Hepatocyte (in vitro differentiated cells): ENCODE measurements around the gene TCN2. TPM values are rescaled to one million over a fixed set of nuclear protein-coding genes. Genes with fewer than 3 reads are reported as not detected.

Source experiments
- DNase-seq: peaks from one replicate; pipeline ENCODE4 v3.0.0-alpha.2; 2016; ENCODE audit warnings: low spot score
- H2AFZ ChIP-seq: fragments of 200-600 bp; sonication (generic); 2 replicates; pipeline ENCODE4 v1.6.0; 2016; ENCODE audit warnings: antibody characterized with exemption, mild to moderate bottlenecking
- H3K27ac ChIP-seq: fragments of 200-600 bp; sonication (generic); 2 replicates; pipeline ENCODE4 v1.5.1; 2016; ENCODE audit warnings: mild to moderate bottlenecking
- H3K27me3 ChIP-seq: fragments of 200-600 bp; sonication (generic); 2 replicates; pipeline ENCODE4 v1.6.1; 2016
- H3K36me3 ChIP-seq: fragments of 200-600 bp; sonication (generic); replicated peaks from 2 replicates; pipeline ENCODE4 v1.5.1; 2016; ENCODE audit warnings: low read depth; ENCODE audit not compliant: insufficient read depth
- H3K4me1 ChIP-seq: fragments of 200-600 bp; sonication (generic); 2 replicates; pipeline ENCODE4 v1.5.1; 2016; ENCODE audit warnings: mild to moderate bottlenecking, moderate library complexity; ENCODE audit not compliant: insufficient read depth
- H3K4me2 ChIP-seq: fragments of 200-600 bp; sonication (generic); 2 replicates; pipeline ENCODE4 v1.6.0; 2016
- H3K4me3 ChIP-seq: fragments of 200-600 bp; sonication (generic); 2 replicates; pipeline ENCODE4 v1.5.1; 2016; ENCODE audit warnings: mild to moderate bottlenecking
- H3K79me2 ChIP-seq: fragments of 200-600 bp; sonication (generic); 2 replicates; pipeline ENCODE4 v1.6.0; 2017; ENCODE audit warnings: mild to moderate bottlenecking
- H3K9me2 ChIP-seq: fragments of 200-600 bp; sonication (generic); replicated peaks from 2 replicates; pipeline ENCODE4 v1.6.0; 2017; ENCODE audit warnings: mild to moderate bottlenecking; ENCODE audit not compliant: insufficient read depth
- H3K9me3 ChIP-seq: fragments of 200-600 bp; sonication (generic); 2 replicates; pipeline ENCODE4 v1.5.1; 2016; ENCODE audit warnings: low read depth, mild to moderate bottlenecking
- H4K20me1 ChIP-seq: fragments of 200-600 bp; sonication (generic); 2 replicates; pipeline ENCODE4 v1.6.0; 2016; ENCODE audit warnings: mild to moderate bottlenecking; ENCODE audit not compliant: insufficient read depth, poor library complexity, severe bottlenecking
- CTCF ChIP-seq: fragments of 200-600 bp; sonication (generic); IDR thresholded peaks from 2 replicates; pipeline ENCODE4 v1.5.1; 2016; ENCODE audit warnings: antibody characterized with exemption, mild to moderate bottlenecking; ENCODE audit not compliant: poor library complexity
- EZH2 ChIP-seq: fragments of 200-600 bp; sonication (generic); IDR thresholded peaks from 2 replicates; pipeline ENCODE4 v1.6.1; 2016; ENCODE audit warnings: antibody characterized with exemption, mild to moderate bottlenecking, borderline replicate concordance
- EZH2phosphoT487 ChIP-seq: fragments of 200-600 bp; sonication (generic); IDR thresholded peaks from one replicate; pipeline ENCODE4 v1.6.1; 2018; ENCODE audit warnings: antibody characterized with exemption, mild to moderate bottlenecking, low read depth, moderate library complexity; ENCODE audit not compliant: unreplicated experiment, severe bottlenecking
- WGBS: methylation state at CpG from one replicate; pipeline ENCODE4 v1.1.6; 2016; ENCODE audit warnings: low lambda C conversion rate; ENCODE audit errors: missing lambda C conversion rate; 5-methylcytosine and 5-hydroxymethylcytosine counted together
- polyA plus RNA-seq: library from polyadenylated mRNA; unstranded; fragments of >200 nt; fragmentation: Nextera tagmentation; extraction: Ambion mirVana; gene quantifications from 2 replicates; pipeline ENCODE4 v1.2.1, GENCODE V29; 2016
- total RNA-seq: library from RNA; depleted of rRNA; stranded (reverse); fragments of >200 nt; gene quantifications from 2 replicates; pipeline ENCODE4 v1.2.3, GENCODE V29; 2014

The TCN2 gene
- total and polyA plus RNA-seq, 2 experiments from 2014 or later = 28.8 to 39.3 TPM

GRCh38 chr22:30648825-30649224, 41.9 kb downstream of the TCN2 start:
- Histone ChIP-seq H3K4me3 (no peak overlapping the region), H3K36me3 (no peaks in the 10 kb centered on the region), H3K4me1 (peaks cover 5% of the 10 kb centered on the region), H4K20me1 (no peaks in the 10 kb centered on the region), H3K79me2 (no peaks in the 10 kb centered on the region), H2AFZ (no peak overlapping the region), H3K9me2 (no peaks in the 10 kb centered on the region), H3K9me3 (no peaks in the 10 kb centered on the region), H3K27ac (no peak overlapping the region), H3K4me2 (no peak overlapping the region), H3K27me3 (no peaks in the 10 kb centered on the region)
- no peak for DNase-seq
- 98% methylated on average over 3 of the region's 3 CpGs for WGBS
- no peak for TF ChIP-seq CTCF

GRCh38 chr22:30649430-30650007, 42.5 kb downstream of the TCN2 start:
- no peaks in the 10 kb centered on the region for H3K9me2 ChIP-seq
- H2AFZ ChIP-seq = no peak overlapping the region
- peaks cover 5% of the 10 kb centered on the region for H3K4me1 ChIP-seq
- WGBS = 57% methylated on average over 7 of the region's 7 CpGs
- no peaks in the 10 kb centered on the region for H3K27me3 ChIP-seq
- H3K36me3 ChIP-seq = no peaks in the 10 kb centered on the region
- H3K4me2 ChIP-seq = no peak overlapping the region
- no peak overlapping the region for H3K27ac ChIP-seq
- H4K20me1 ChIP-seq = no peaks in the 10 kb centered on the region
- peak; percentile 76 for DNase-seq
- TF ChIP-seq CTCF = no peak
- no peak for TF ChIP-seq EZH2phosphoT487
- TF ChIP-seq EZH2 = no peak
- H3K79me2 ChIP-seq = no peaks in the 10 kb centered on the region
- H3K9me3 ChIP-seq = no peaks in the 10 kb centered on the region
- no peak overlapping the region for H3K4me3 ChIP-seq

- DNase-seq = no peak
- no peak overlapping the region for H3K4me2 ChIP-seq
- H3K27me3 ChIP-seq = no peaks in the 10 kb centered on the region
- H3K9me2 ChIP-seq = no peaks in the 10 kb centered on the region
- H3K27ac ChIP-seq = no peak overlapping the region
- no peak overlapping the region for H2AFZ ChIP-seq
- H3K4me3 ChIP-seq = no peak overlapping the region
- H3K79me2 ChIP-seq = no peaks in the 10 kb centered on the region
- no peaks in the 10 kb centered on the region for H3K36me3 ChIP-seq
- H4K20me1 ChIP-seq = no peaks in the 10 kb centered on the region
- TF ChIP-seq CTCF (no peak), EZH2phosphoT487 (no peak), EZH2 (no peak)
- peaks cover 5% of the 10 kb centered on the region for H3K4me1 ChIP-seq
- WGBS = 61% methylated on average over 5 of the region's 5 CpGs
- no peaks in the 10 kb centered on the region for H3K9me3 ChIP-seq
Measured at GRCh38 chr22:30650508-30651116, 43.6 kb downstream of the TCN2 start.
